A549 (cell line): ENCODE measurements around the gene ABITRAM.

Experiments used
- CBX8 ChIP-seq: fragments of 200-600 bp; sonication (generic); IDR thresholded peaks from 2 replicates; pipeline ENCODE4 v1.6.1; 2016
- CHD2 ChIP-seq: fragments of 150-350 bp; IDR thresholded peaks from 2 replicates; pipeline ENCODE4 v1.6.1; 2014; ENCODE audit warnings: low read length; ENCODE audit not compliant: partially characterized antibody
- EP300 ChIP-seq, 2 experiments: fragments of >200 bp; sonication (Bioruptor Twin); formaldehyde crosslinking; IDR thresholded peaks; 2 replicates in 1 of 2; 3 replicates in 1 of 2; pipeline ENCODE4 v1.6.1; 2016 to 2017
- MAFK ChIP-seq: fragments of 450-650 bp; IDR thresholded peaks from 2 replicates; pipeline ENCODE4 v1.6.1; 2014; ENCODE audit not compliant: partially characterized antibody
- POLR2A ChIP-seq: IDR thresholded peaks from 2 replicates; pipeline ENCODE4 v1.6.1; 2012; ENCODE audit warnings: mild to moderate bottlenecking, low read length
- RCOR1 ChIP-seq: fragments of 150-350 bp; IDR thresholded peaks from 2 replicates; pipeline ENCODE4 v1.6.1; 2014; ENCODE audit warnings: antibody characterized with exemption, low read length, low read depth
- SREBF2 ChIP-seq: fragments of 450-650 bp; IDR thresholded peaks from 2 replicates; pipeline ENCODE4 v1.6.1; 2014; ENCODE audit warnings: mild to moderate bottlenecking, moderate library complexity
- TF ChIP-seq, protein P1 (sequence below): fragments of >200 bp; sonication (Bioruptor Twin); formaldehyde crosslinking; IDR thresholded peaks from 3 replicates; pipeline ENCODE4 v1.5.1; 2016
- TF ChIP-seq, protein P2 (sequence below): IDR thresholded peaks from 2 replicates; pipeline ENCODE4 v1.6.1; 2012
- TF ChIP-seq, protein P3 (sequence below): fragments of 200-600 bp; sonication (generic); IDR thresholded peaks from 2 replicates; pipeline ENCODE4 v1.6.1; 2016; ENCODE audit warnings: antibody characterized with exemption, mild to moderate bottlenecking, moderate library complexity
- TF ChIP-seq, protein P4 (sequence below): fragments of 250-450 bp; sonication (Bioruptor Pico); IDR thresholded peaks from 2 replicates; pipeline ENCODE4 v1.5.0; 2021; ENCODE audit warnings: mild to moderate bottlenecking, moderate library complexity, borderline replicate concordance

DNA sequence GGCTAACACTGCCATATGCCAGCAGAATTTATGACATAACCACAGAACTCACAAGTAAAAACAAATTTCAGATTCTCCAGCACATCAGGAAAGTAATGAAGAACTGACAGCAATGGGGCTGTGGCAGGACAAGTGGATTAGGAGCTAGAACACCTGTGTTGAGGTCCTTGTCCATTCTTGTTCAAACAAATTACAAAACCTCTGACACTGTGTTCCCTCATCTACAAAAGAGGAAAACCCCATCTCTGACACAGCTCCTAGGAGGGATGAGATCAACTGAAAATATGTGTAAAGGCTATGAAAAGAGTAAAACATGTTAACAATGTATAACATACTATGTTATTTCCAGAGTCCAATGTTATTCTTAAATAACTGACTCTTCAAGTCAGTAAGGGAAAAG lies 23.8 kb upstream of the ABITRAM start:
- TF ChIP-seq, protein P1, sequence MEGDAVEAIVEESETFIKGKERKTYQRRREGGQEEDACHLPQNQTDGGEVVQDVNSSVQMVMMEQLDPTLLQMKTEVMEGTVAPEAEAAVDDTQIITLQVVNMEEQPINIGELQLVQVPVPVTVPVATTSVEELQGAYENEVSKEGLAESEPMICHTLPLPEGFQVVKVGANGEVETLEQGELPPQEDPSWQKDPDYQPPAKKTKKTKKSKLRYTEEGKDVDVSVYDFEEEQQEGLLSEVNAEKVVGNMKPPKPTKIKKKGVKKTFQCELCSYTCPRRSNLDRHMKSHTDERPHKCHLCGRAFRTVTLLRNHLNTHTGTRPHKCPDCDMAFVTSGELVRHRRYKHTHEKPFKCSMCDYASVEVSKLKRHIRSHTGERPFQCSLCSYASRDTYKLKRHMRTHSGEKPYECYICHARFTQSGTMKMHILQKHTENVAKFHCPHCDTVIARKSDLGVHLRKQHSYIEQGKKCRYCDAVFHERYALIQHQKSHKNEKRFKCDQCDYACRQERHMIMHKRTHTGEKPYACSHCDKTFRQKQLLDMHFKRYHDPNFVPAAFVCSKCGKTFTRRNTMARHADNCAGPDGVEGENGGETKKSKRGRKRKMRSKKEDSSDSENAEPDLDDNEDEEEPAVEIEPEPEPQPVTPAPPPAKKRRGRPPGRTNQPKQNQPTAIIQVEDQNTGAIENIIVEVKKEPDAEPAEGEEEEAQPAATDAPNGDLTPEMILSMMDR, result no peak
- TF ChIP-seq, protein P2, sequence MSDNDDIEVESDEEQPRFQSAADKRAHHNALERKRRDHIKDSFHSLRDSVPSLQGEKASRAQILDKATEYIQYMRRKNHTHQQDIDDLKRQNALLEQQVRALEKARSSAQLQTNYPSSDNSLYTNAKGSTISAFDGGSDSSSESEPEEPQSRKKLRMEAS, result no peak
- TF ChIP-seq RCOR1 (no peak), CHD2 (no peak), POLR2A (no peak), CBX8 (no peak), SREBF2 (no peak), EP300 (IDR thresholded peaks at IDR 0.05) (no peak), MAFK (no peak)
- TF ChIP-seq, protein P3, sequence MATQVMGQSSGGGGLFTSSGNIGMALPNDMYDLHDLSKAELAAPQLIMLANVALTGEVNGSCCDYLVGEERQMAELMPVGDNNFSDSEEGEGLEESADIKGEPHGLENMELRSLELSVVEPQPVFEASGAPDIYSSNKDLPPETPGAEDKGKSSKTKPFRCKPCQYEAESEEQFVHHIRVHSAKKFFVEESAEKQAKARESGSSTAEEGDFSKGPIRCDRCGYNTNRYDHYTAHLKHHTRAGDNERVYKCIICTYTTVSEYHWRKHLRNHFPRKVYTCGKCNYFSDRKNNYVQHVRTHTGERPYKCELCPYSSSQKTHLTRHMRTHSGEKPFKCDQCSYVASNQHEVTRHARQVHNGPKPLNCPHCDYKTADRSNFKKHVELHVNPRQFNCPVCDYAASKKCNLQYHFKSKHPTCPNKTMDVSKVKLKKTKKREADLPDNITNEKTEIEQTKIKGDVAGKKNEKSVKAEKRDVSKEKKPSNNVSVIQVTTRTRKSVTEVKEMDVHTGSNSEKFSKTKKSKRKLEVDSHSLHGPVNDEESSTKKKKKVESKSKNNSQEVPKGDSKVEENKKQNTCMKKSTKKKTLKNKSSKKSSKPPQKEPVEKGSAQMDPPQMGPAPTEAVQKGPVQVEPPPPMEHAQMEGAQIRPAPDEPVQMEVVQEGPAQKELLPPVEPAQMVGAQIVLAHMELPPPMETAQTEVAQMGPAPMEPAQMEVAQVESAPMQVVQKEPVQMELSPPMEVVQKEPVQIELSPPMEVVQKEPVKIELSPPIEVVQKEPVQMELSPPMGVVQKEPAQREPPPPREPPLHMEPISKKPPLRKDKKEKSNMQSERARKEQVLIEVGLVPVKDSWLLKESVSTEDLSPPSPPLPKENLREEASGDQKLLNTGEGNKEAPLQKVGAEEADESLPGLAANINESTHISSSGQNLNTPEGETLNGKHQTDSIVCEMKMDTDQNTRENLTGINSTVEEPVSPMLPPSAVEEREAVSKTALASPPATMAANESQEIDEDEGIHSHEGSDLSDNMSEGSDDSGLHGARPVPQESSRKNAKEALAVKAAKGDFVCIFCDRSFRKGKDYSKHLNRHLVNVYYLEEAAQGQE, result no peak
- TF ChIP-seq, protein P4, sequence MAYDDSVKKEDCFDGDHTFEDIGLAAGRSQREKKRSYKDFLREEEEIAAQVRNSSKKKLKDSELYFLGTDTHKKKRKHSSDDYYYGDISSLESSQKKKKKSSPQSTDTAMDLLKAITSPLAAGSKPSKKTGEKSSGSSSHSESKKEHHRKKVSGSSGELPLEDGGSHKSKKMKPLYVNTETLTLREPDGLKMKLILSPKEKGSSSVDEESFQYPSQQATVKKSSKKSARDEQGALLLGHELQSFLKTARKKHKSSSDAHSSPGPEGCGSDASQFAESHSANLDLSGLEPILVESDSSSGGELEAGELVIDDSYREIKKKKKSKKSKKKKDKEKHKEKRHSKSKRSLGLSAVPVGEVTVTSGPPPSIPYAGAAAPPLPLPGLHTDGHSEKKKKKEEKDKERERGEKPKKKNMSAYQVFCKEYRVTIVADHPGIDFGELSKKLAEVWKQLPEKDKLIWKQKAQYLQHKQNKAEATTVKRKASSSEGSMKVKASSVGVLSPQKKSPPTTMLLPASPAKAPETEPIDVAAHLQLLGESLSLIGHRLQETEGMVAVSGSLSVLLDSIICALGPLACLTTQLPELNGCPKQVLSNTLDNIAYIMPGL (CRISPR knock-in tag), result no peak
